Activated CD4-positive, alpha-beta memory T cell treated with anti-CD3 and anti-CD28 coated beads for 36 hours (primary cell): ENCODE results near the gene PDE8A. TPM values are rescaled to one million over a fixed set of nuclear protein-coding genes. Genes with fewer than 3 reads are reported as not detected.
"Not testable (repeated sequence)": the region's sequence is repeated elsewhere in the genome, so short reads cannot be mapped to it uniquely, and the experiment has no call there.

ENCODE experiments used
- CTCF ChIA-PET: fragments of 350-600 bp; sonication (Branson Sonifier 250); formaldehyde crosslinking; loops from one replicate; lab custom pipeline; 2021; ENCODE audit warnings: antibody characterized with exemption, inconsistent platforms; lab: Charles Lee
- POLR2A ChIA-PET: fragments of 350-600 bp; sonication (Branson Sonifier 250); formaldehyde crosslinking; loops from one replicate; lab custom pipeline; 2021; ENCODE audit warnings: antibody characterized with exemption; lab: Charles Lee
- DNase-seq: peaks from one replicate; pipeline ENCODE4 v3.0.0-alpha.2; 2020
- H3K27ac Mint-ChIP-seq: one replicate; pipeline ENCODE4 v1.8.0; 2021; ENCODE audit warnings: mixed read lengths
- H3K27me3 Mint-ChIP-seq: one replicate; pipeline ENCODE4 v1.8.0; 2021; ENCODE audit warnings: mixed read lengths
- H3K36me3 Mint-ChIP-seq: one replicate; pipeline ENCODE4 v1.8.0; 2021; ENCODE audit warnings: mixed read lengths
- H3K4me1 Mint-ChIP-seq: one replicate; pipeline ENCODE4 v1.8.0; 2021; ENCODE audit warnings: low read depth, mixed read lengths
- H3K4me3 Mint-ChIP-seq: one replicate; pipeline ENCODE4 v1.8.0; 2021; ENCODE audit warnings: mild to moderate bottlenecking, mixed read lengths
- H3K9me3 Mint-ChIP-seq: one replicate; pipeline ENCODE4 v1.8.0; 2021; ENCODE audit warnings: mixed read lengths
- intact Hi-C: fragments of 100-400 bp; cut with micrococcal nuclease; formaldehyde crosslinking; loops from one replicate; pipeline ENCODE4 v1.15.1; 2023
- total RNA-seq, 2 experiments: library from RNA; stranded (reverse); gene quantifications; one replicate each; pipeline ENCODE4 v1.2.3, GENCODE V29; 2021

The PDE8A gene
- total RNA-seq, 2 experiments from 2014 or later = 20.8 to 21.2 TPM

GRCh38 chr15:85007741-85008397 is 26.2 kb downstream of the PDE8A start:
- H3K9me3 Mint-ChIP-seq = peaks cover 4% of the 10 kb centered on the region
- H3K36me3 Mint-ChIP-seq = no peaks in the 10 kb centered on the region
- no peaks in the 10 kb centered on the region for H3K27me3 Mint-ChIP-seq
- H3K4me1 Mint-ChIP-seq = peaks cover 35% of the 10 kb centered on the region
- no peak overlapping the region for H3K4me3 Mint-ChIP-seq
- intact Hi-C loops = no loop called here
- ChIA-PET POLR2A (no interaction called here), CTCF (no interaction called here)
- no peak for DNase-seq
- no peak overlapping the region for H3K27ac Mint-ChIP-seq

DNA sequence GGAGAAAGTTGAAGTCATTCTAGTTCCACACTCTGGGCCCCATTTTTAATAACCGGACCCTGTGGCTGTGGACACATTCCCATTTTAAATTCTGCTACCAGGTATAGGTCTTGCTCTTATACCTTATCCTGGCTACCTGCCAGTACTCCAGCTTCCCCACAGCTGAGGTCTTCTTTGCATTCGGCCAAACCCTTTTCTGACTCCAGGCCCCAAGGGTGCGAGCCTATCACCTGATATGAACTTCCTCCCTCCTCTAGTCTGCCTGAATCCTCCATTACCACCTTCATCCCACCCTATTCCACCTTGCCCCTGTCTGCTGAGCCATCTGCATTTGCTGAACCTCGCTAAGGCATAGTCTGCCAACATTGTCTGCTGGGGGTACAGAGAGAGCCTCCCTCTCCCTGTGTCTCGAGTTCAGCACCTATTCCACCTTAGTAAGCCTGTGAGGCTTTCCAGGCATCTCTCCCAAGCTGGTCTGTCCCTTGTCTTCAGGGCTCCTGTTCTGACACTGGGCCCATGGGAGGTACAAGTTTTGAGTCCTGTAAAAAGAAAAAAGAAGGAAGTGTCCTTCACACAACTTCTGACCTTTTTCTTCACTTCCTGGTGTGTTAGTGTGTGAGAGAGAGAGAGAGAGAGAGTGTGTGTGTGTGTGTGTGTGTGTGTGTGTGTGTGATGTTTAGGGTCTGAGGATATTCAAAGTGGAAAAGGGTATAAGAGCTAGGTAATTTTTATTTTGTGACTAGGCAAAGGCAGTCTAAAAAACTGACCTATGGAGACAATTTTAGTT is 27.0 kb downstream of the PDE8A start:
- DNase-seq = no peak
- ChIA-PET CTCF (no interaction called here), POLR2A (no interaction called here)
- peaks cover 4% of the 10 kb centered on the region for H3K9me3 Mint-ChIP-seq
- no peaks in the 10 kb centered on the region for H3K27me3 Mint-ChIP-seq
- no peak overlapping the region for H3K4me3 Mint-ChIP-seq
- H3K36me3 Mint-ChIP-seq = no peaks in the 10 kb centered on the region
- intact Hi-C loops = no loop called here
- peak overlapping the region; percentile 11 for H3K27ac Mint-ChIP-seq
- H3K4me1 Mint-ChIP-seq = peaks cover 31% of the 10 kb centered on the region

DNA sequence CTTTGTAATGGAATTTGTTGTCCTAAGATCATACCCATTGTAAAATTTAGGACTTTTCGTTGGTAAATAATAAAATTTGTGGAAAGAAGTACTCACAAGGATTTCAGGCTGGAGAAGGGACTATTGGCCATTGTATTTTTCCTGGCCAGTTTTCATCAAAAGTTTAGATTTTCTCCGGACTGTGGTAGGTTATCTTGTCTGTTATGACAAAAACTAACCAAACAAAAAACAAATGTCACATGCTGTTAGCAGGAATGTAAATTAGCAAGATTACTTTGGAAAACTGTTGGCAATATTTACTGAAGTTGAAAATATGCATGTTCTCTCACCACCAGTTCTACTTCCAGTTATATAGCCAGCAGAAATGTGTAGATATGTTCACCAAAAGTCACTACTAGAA is 27.8 kb downstream of the PDE8A start:
- no peak for DNase-seq
- POLR2A ChIA-PET = no interaction called here
- Mint-ChIP-seq H3K4me1 (peaks cover 27% of the 10 kb centered on the region), H3K4me3 (no peak overlapping the region), H3K27me3 (no peaks in the 10 kb centered on the region), H3K27ac (no peak overlapping the region), H3K36me3 (no peaks in the 10 kb centered on the region), H3K9me3 (peaks cover 4% of the 10 kb centered on the region)
- intact Hi-C loops = no loop called here
- CTCF ChIA-PET = no interaction called here

GRCh38 chr15:85010071-85010385 is 28.4 kb downstream of the PDE8A start:
- H3K4me1 Mint-ChIP-seq = peaks cover 26% of the 10 kb centered on the region
- DNase-seq = no peak
- intact Hi-C loops = no loop called here
- H3K9me3 Mint-ChIP-seq = peaks cover 4% of the 10 kb centered on the region
- no peaks in the 10 kb centered on the region for H3K36me3 Mint-ChIP-seq
- no peak overlapping the region for H3K4me3 Mint-ChIP-seq
- ChIA-PET POLR2A (no interaction called here), CTCF (no interaction called here)
- no peak overlapping the region for H3K27ac Mint-ChIP-seq
- H3K27me3 Mint-ChIP-seq = no peaks in the 10 kb centered on the region

DNA sequence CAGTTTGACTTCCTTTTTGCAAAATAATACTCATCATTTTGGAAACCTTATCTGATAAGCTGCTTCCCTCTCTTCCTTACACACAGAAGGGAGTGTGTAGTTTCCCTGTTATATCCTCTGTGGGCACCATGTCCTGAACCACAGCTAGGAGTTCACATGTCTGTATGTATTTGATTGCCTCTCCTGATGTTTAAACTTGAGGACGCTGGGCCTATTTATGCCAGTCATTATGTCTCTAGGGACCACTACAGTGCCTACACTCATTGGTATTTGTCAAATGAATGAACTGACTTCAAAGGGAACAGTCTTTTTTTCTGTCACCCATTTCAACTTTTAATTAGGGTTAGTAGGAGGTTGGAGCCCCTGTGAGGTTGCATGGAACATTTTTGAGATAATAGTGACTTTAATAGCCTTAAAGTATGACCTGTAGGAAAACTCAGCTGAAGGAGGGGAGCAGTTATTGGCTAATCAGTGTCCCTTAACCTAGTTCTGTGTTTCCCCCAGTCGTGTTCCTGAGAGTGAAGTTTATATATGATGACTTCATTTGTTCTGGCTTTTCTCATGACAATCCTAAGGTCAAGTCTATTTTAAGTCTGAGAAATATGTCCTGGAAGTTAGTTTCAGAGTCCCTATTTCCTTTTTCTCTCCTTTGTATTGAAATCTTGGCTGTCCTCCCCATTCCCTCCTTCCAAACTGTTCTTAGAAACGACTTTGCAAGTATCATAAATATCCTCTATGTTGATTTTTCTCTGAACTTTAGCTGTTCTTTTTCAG is 28.9 kb downstream of the PDE8A start:
- no peaks in the 10 kb centered on the region for H3K27me3 Mint-ChIP-seq
- H3K9me3 Mint-ChIP-seq = peaks cover 4% of the 10 kb centered on the region
- DNase-seq = no peak
- ChIA-PET POLR2A (no interaction called here), CTCF (no interaction called here)
- intact Hi-C loops = no loop called here
- H3K27ac Mint-ChIP-seq = no peak overlapping the region
- no peaks in the 10 kb centered on the region for H3K36me3 Mint-ChIP-seq
- H3K4me3 Mint-ChIP-seq = no peak overlapping the region
- H3K4me1 Mint-ChIP-seq = peaks cover 26% of the 10 kb centered on the region

GRCh38 chr15:85011160-85011571 is 29.5 kb downstream of the PDE8A start:
- H3K4me3 Mint-ChIP-seq = no peak overlapping the region
- peaks cover 4% of the 10 kb centered on the region for H3K9me3 Mint-ChIP-seq
- ChIA-PET CTCF (no interaction called here), POLR2A (no interaction called here)
- H3K27me3 Mint-ChIP-seq = no peaks in the 10 kb centered on the region
- no peak overlapping the region for H3K27ac Mint-ChIP-seq
- peaks cover 26% of the 10 kb centered on the region for H3K4me1 Mint-ChIP-seq
- no peaks in the 10 kb centered on the region for H3K36me3 Mint-ChIP-seq
- DNase-seq = no peak
- intact Hi-C loops = no loop called here

- peaks cover 24% of the 10 kb centered on the region for H3K4me1 Mint-ChIP-seq
- H3K4me3 Mint-ChIP-seq, DNase-seq, intact Hi-C loops, H3K27me3 Mint-ChIP-seq, H3K27ac Mint-ChIP-seq, POLR2A ChIA-PET, H3K36me3 Mint-ChIP-seq, H3K9me3 Mint-ChIP-seq, CTCF ChIA-PET: not testable (repeated sequence)
Observed at GRCh38 chr15:85011724-85012123, 30.1 kb downstream of the PDE8A start.

DNA sequence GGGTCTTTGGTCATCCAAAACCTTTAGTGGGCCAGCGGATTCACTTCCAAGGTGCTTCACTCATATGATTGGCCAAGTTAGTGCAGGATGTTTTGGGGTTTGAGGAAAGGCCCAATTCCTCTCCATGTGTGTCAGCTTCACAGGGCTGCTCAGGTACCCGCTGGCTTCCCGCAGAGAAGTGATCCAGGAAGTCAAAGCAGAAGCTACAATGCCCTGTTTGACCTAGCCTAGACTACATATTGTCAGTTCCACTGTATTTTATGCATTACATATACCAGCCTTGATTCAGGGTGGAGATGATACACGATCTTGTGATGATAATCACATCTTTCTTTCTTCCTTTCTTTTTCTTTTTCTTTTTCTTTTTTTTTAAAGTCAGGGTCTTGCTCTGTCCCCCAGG is 32.1 kb downstream of the PDE8A start:
- Mint-ChIP-seq H3K27me3 (no peaks in the 10 kb centered on the region), H3K9me3 (peaks cover 4% of the 10 kb centered on the region), H3K4me1 (peaks cover 9% of the 10 kb centered on the region), H3K4me3 (no peak overlapping the region), H3K27ac (no peak overlapping the region), H3K36me3 (no peaks in the 10 kb centered on the region)
- DNase-seq = no peak
- POLR2A ChIA-PET = no interaction called here
- intact Hi-C loops = no loop called here
- CTCF ChIA-PET = no interaction called here

DNA sequence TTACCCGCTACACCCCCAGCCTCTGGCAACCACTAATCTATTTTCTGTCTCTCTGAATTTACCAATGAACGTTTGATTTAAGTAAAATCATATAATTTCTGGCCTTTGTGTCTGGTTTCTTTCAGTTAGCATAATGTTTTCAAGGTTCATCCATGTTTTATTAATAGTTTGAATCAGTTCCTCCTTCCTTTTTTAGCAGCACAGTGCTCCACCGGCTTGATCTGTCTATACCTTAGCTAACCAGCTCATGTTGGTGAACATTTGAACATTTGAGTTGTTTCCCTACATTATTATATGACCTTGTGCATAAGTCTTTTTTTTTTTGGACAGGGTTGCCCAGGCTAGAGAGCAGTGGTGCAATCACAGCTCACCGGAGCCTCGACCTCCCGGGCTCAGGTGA is 33.3 kb downstream of the PDE8A start:
- H3K27ac Mint-ChIP-seq = no peak overlapping the region
- DNase-seq = no peak
- H3K4me3 Mint-ChIP-seq = no peak overlapping the region
- no peaks in the 10 kb centered on the region for H3K27me3 Mint-ChIP-seq
- CTCF ChIA-PET = interaction anchor here (0.6 kb wide), 1 partner anchor 1241 kb away, joined by 3 read pairs; no protein-coding TSS in a partner anchor
- no peaks in the 10 kb centered on the region for H3K36me3 Mint-ChIP-seq
- H3K9me3 Mint-ChIP-seq = peaks cover 4% of the 10 kb centered on the region
- POLR2A ChIA-PET = no interaction called here
- peaks cover 15% of the 10 kb centered on the region for H3K4me1 Mint-ChIP-seq
- intact Hi-C loops = no loop called here

DNA sequence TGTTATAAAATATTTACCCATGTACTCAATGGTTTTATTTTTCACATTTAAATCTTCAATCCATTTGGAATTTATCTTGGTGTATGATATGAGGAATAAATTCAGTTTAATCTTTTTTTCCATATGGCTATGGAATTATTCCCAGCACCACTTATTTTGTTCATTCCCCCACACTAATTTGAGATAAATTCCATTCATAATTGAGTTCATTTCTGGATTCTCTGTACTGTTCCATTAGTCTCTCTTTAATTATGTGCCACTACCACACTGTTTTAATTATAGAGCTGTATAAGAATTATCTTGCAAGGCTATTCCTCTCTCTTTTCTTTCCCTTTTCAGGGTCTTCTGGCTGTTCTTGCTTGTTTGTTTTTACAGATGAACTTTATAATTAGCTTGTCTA is 34.6 kb downstream of the PDE8A start:
- CTCF ChIA-PET = no interaction called here

DNA sequence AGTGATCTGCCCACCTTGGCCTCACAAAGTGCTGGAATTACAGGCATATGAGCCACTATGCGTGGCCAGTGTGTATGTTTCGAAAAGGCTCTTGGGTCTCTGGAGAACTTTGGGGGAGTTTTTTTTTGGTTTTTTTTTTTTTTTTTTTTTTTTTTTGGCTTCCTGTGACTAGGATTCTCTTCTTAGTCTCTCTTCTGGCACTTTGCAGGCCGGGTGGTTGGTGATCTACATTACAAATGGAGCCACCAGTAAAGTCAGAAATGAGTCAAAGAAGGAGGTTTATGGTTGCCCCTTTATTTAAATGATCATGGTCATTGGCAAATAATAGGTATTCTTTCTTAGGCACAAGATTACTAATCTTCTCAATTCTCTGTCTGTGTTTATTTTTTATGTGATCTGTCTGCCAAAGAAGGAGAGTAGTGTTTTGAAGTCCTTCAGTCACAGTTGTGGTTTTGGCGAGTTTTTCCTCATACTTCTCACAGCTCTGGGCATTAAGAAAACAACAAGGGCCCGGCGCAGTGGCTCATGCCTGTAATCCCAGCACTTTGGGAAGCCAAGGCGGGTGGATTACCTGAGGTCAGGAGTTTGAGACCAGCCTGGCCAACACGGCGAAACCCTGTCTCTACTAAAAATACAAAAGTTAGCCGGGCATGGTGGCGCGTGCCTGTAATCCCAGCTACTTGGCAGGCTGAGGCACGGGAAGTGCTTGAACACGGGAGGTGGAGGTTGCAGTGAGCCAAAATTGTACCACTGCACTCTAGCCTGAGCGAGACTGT is 38.3 kb downstream of the PDE8A start:
- H3K4me3 Mint-ChIP-seq = no peak overlapping the region
- ChIA-PET POLR2A (no interaction called here), CTCF (no interaction called here)
- H3K4me1 Mint-ChIP-seq = peaks cover 33% of the 10 kb centered on the region
- H3K27me3 Mint-ChIP-seq = no peaks in the 10 kb centered on the region
- no peaks in the 10 kb centered on the region for H3K36me3 Mint-ChIP-seq
- intact Hi-C loops = no loop called here
- DNase-seq = peak; percentile 22
- H3K9me3 Mint-ChIP-seq = no peaks in the 10 kb centered on the region
- H3K27ac Mint-ChIP-seq = no peak overlapping the region

More for the DNA sequence above, 34.6 kb downstream of the PDE8A start:
- Mint-ChIP-seq H3K27me3 (no peaks in the 10 kb centered on the region), H3K9me3 (peaks cover under 1% of the 10 kb centered on the region), H3K36me3 (no peaks in the 10 kb centered on the region), H3K4me3 (no peak overlapping the region), H3K4me1 (peaks cover 11% of the 10 kb centered on the region), H3K27ac (no peak overlapping the region)
- intact Hi-C loops = no loop called here
- POLR2A ChIA-PET = no interaction called here
- no peak for DNase-seq

DNA sequence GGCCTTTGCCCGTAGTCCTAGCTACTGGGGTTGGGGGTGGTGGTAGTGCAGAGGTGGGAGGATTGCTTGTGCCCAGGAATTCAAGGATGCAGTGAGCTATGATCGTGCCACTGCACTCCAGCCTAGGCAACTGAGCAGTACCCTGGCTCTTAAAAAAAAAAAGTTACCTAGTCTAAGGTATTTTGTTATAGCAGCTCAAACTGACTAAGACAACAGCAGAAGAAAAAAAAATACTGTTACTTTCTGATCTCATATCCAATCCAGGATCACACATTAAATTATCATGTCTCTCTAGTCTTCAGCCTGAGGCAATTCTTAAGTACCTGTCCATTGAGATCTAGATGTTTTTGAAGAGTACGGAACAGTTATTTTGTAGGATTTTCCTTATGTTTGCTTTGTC is 39.8 kb downstream of the PDE8A start:
- no peak overlapping the region for H3K27ac Mint-ChIP-seq
- POLR2A ChIA-PET = interaction anchor here (0.9 kb wide), 1 partner anchor 33 kb away, joined by 3 read pairs; no protein-coding TSS in a partner anchor

More for the DNA sequence above, 39.8 kb downstream of the PDE8A start:
- Mint-ChIP-seq H3K36me3 (no peaks in the 10 kb centered on the region), H3K9me3 (no peaks in the 10 kb centered on the region), H3K4me1 (peaks cover 42% of the 10 kb centered on the region), H3K27me3 (no peaks in the 10 kb centered on the region), H3K4me3 (no peak overlapping the region)
- intact Hi-C loops = no loop called here
- no peak for DNase-seq
- CTCF ChIA-PET = interaction anchor here (0.7 to 1.7 kb wide), 3 partner anchors 10 to 451 kb away, joined by 3 to 5 read pairs (median 3); no protein-coding TSS in a partner anchor
